Measurements from ENCODE around the gene BBS12. TPM values are rescaled to one million over a fixed set of nuclear protein-coding genes. Genes with fewer than 3 reads are reported as not detected.

The BBS12 gene
- total RNA-seq, 2 experiments from 2014 or later: 0.72 to 1.2 TPM

DNA sequence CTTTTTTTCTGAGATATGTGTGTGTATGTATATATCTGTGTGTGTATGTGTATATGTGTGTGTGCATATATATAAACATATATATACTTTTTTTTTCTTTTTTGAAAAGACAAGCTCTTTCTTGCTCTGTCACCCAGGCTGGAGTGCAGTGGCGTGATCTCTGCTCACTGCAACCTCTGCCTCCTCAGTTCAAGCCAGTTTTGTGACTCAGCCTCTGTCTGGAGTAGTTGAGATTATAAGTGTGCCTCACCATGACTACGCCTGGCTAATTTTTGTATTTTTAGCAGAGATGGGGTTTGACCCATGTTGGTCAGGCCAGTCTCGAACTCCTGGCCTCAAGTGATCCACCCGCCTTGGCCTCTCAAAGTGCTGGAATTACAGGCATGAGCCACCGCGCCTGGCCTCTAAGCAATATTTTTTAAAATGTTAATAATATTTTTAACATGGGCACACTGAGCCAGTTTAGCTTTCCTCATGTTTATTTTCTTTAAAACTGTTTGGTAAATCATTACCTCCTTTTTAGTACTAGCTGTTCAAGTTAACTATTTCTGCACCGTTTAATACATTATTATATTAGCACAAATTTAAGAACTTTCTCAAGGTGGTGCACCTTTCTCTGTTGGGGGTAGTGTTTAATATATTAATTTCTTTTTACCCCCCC is 33.3 kb downstream of the BBS12 start:
- H3K4me1 Mint-ChIP-seq: peaks cover 33% of the 10 kb centered on the region
- DNase-seq: no peak
- H3K4me3 Mint-ChIP-seq: no peak overlapping the region
- no peaks in the 10 kb centered on the region for H3K9me3 Mint-ChIP-seq
- H3K27me3 Mint-ChIP-seq: peaks cover 4% of the 10 kb centered on the region
- no peaks in the 10 kb centered on the region for H3K36me3 Mint-ChIP-seq
- no peak overlapping the region for H3K27ac Mint-ChIP-seq

DNA sequence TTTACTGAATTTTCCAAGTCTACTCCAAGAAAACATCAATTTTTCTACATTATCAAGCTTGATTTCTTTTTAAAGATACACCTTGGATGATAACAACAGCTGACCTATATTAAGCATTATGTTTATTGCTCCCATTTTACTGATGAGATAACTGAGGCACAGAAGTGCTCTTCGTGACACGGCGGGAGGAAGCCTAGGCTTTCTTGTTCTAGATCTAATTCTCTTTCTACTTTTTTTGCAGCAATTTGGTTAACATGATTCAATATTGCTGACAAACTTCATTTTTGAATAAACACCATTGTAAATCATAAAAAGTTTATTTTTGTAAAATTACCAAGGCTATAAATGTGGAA is 33.8 kb downstream of the BBS12 start:
- H3K27ac Mint-ChIP-seq: no peak overlapping the region
- peaks cover 33% of the 10 kb centered on the region for H3K4me1 Mint-ChIP-seq
- H3K27me3 Mint-ChIP-seq: peaks cover 4% of the 10 kb centered on the region
- H3K36me3 Mint-ChIP-seq: no peaks in the 10 kb centered on the region
- no peak for DNase-seq
- H3K4me3 Mint-ChIP-seq: no peak overlapping the region
- H3K9me3 Mint-ChIP-seq: no peaks in the 10 kb centered on the region

DNA sequence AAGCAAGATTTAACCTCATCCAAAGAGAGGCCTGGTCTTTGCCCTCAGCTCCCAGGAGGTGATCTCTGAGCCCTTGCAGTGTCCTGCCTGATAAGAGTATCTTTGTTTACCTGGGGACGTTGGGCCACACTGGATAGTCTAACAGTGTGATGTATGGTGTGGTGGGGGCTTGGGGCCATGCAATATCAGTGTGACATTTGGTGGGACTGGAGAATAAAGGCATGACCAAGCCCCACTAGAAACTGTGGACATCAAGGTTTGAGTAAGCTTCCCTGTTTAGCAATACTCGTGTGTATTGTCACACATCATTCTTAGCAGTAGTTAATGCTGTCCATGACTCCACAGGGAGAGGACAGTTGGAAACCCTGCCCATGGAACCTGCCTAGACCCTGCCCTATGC is 34.4 kb downstream of the BBS12 start:
- H3K27ac Mint-ChIP-seq: no peak overlapping the region
- H3K4me3 Mint-ChIP-seq: no peak overlapping the region
- no peaks in the 10 kb centered on the region for H3K9me3 Mint-ChIP-seq
- peaks cover 4% of the 10 kb centered on the region for H3K27me3 Mint-ChIP-seq
- no peaks in the 10 kb centered on the region for H3K36me3 Mint-ChIP-seq
- no peak for DNase-seq
- H3K4me1 Mint-ChIP-seq: peaks cover 32% of the 10 kb centered on the region

DNA sequence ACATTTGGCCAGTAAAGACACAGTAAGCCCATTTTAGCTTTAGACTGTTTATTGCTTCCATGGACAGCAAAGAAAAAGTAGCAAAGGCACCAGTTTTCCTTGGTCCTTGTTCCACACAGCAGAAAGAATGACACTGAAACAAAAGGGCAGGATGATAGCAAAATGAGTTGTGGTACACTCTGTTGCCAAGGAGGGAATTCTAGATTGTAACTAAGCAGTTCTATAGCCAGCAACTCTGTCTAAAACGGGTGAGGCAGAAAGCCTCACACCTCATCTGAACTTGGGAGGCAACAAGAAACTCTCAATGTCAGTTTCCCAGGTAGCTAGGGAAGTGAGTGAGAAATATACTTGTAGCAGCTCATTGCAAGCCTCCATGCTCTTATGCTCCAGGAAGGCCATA is 39.2 kb downstream of the BBS12 start:
- DNase-seq: no peak
- H3K4me1 Mint-ChIP-seq: no peaks in the 10 kb centered on the region
- no peaks in the 10 kb centered on the region for H3K27me3 Mint-ChIP-seq
- no peaks in the 10 kb centered on the region for H3K36me3 Mint-ChIP-seq
- H3K4me3 Mint-ChIP-seq: no peak overlapping the region
- no peaks in the 10 kb centered on the region for H3K9me3 Mint-ChIP-seq
- no peak overlapping the region for H3K27ac Mint-ChIP-seq

DNA sequence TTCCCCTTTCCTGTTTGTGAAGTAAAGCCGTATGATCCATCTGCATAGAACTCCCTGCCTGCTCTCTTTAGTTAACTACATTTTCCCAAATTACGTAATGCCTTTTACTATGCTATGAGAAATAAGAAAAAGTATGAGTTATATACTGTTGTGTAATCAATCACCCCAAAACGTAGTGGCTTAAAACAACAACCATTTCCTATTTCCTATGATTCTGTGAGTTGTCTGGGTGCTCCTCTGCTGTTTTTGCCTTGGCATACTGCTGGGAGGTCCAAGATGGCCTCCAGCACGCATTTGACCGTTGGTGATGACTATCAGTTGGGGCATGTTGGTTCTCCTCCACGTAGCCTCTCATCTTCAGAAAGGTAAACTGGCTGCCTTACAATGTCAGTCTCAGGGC is 39.8 kb downstream of the BBS12 start:
- H3K27ac Mint-ChIP-seq: no peak overlapping the region
- no peak for DNase-seq
- H3K4me1 Mint-ChIP-seq: no peaks in the 10 kb centered on the region
- no peaks in the 10 kb centered on the region for H3K9me3 Mint-ChIP-seq
- H3K27me3 Mint-ChIP-seq: no peaks in the 10 kb centered on the region
- no peak overlapping the region for H3K4me3 Mint-ChIP-seq
- no peaks in the 10 kb centered on the region for H3K36me3 Mint-ChIP-seq

DNA sequence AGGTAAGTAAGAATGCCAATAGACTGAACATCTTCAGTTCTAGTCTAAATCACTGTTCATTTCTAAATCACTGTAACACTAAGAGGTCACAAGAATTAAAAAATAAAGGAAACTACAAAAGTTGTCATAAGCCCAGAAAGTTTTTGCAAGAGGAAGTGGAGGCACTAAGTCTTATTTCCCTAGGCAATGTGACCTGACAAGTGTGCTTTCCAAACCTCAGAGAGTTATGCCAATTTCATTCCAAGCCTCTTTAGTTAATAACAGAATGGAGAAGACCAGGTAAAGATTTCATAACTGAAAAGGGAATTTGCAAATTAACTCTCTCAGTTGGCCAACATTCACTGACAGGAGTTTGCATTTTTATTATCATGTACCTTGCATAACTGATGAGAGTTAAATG is 40.5 kb downstream of the BBS12 start:
- Mint-ChIP-seq H3K27me3 (peaks cover 5% of the 10 kb centered on the region), H3K9me3 (no peaks in the 10 kb centered on the region), H3K4me3 (no peak overlapping the region), H3K4me1 (no peaks in the 10 kb centered on the region), H3K36me3 (no peaks in the 10 kb centered on the region), H3K27ac (no peak overlapping the region)
- DNase-seq: no peak

DNA sequence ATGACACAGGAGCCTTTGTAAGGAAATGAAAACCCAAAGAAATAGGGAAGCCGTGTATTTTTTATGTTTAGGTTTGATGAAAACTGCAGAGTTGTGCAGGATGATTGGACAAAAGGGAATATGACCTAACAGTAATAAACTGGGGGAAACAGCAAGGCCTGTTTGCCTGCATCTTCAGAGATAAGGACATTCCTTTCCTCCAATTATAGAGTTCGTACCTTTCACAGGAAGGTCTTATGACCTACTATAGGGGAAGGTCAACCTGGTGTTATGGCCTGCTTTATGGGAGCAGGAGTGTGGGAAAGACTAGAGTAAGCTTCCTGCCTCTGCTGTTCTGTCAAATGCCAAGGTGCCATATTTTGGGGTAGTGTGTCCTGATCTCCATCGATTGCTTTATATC is 42.5 kb downstream of the BBS12 start:
- DNase-seq: no peak
- Mint-ChIP-seq H3K9me3 (no peaks in the 10 kb centered on the region), H3K27me3 (peaks cover 5% of the 10 kb centered on the region), H3K4me1 (no peaks in the 10 kb centered on the region), H3K4me3 (no peak overlapping the region), H3K27ac (no peak overlapping the region), H3K36me3 (no peaks in the 10 kb centered on the region)

DNA sequence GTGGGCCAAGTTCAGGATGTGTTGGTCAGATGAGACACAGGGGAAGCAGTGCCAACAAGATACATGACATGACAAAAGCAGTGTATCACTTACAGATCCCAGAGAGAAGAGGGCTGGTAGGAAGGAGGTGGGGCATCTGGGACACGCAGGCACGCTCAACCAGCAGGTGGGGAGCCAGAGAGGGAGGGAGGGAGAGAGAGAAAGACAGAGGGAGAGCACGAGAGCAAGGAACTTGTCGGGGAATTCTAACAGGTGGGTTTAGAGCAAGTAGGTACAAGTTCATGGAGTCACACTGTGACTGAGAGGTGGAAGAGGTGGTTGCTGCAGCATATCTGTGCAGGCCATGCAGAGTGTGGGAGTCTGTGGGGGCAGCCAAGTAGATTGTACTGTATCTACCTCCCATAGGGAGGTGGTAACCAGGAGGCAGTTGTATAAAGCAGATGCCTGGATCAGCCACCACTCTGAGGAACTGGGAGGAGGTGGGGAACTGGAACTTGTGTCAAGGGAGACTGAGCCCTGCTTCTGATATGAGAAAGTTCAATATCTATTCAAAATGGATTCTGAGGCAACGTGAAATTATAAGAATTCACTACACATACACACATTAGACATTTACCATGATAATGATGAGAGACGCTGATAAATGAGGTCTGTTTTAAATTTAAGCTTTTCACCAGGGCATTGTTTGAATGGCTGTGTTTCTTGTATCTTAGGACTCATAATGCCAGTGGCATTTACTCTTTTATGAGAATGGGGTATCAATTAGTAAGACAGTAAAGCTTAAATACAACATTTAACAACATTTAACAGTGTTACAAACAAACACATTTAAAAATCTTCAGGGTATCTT is 43.7 kb downstream of the BBS12 start:
- no peaks in the 10 kb centered on the region for H3K4me1 Mint-ChIP-seq
- no peaks in the 10 kb centered on the region for H3K9me3 Mint-ChIP-seq
- H3K27me3 Mint-ChIP-seq: peaks cover 9% of the 10 kb centered on the region
- no peak for DNase-seq
- no peaks in the 10 kb centered on the region for H3K36me3 Mint-ChIP-seq
- no peak overlapping the region for H3K4me3 Mint-ChIP-seq
- no peak overlapping the region for H3K27ac Mint-ChIP-seq

DNA sequence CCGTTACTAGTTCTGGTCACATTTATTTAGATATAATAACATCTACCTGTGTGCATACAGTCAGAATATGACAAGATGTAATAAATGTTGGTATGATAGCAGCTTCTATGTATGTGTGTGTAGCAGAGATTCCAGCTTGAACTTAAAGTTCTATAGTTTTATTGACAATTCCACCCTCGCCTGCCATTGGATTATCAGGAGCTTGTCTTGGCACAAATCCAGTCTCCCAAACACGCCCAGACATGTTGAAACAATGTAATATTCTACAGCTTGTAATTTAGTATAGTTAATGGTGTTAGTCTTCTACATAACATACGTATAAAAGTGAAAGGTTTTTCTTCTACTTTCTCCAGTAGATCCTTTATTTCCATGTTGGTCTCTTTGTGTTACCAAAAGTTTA is 44.4 kb downstream of the BBS12 start:
- H3K36me3 Mint-ChIP-seq: no peaks in the 10 kb centered on the region
- DNase-seq: no peak
- no peaks in the 10 kb centered on the region for H3K9me3 Mint-ChIP-seq
- no peaks in the 10 kb centered on the region for H3K4me1 Mint-ChIP-seq
- H3K27me3 Mint-ChIP-seq: peaks cover 12% of the 10 kb centered on the region
- H3K27ac Mint-ChIP-seq: no peak overlapping the region
- no peak overlapping the region for H3K4me3 Mint-ChIP-seq

DNA sequence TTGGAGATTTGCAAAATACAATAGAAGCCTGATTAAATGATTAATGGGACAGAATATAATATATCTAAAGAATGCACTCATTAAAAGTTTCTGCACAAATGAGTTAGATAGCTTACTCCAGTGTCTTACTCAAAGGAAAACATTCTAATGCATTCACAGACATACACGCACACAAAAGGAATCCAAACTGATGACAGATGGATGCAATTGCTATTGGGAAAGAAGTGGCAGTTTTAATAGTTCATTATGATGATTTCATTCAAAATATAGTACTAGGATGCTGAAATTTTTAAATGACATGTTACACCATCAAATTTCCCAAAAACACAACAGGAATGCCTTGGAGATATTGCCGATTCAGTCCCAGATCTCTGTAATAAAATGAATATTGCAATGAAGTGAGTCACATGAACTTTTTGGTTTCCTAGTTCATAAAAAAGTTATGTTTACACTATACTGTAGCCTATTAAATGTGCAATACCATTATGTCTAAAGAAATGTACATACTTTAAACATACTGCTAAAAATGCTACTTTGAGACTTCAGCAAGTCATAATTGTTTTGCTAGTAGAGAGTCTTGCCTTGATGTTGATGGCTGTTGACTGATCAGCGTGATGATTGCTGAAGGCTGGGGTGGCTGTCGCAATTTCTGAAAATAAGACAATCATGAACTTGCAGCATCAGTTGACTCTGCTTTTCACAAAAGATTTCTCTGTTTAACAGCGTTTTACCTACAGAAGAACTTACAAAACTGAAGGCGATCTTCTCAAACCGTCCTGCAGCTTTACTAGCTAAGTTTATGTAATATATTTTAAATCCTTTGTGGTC is 45.6 kb downstream of the BBS12 start:
- no peaks in the 10 kb centered on the region for H3K9me3 Mint-ChIP-seq
- no peaks in the 10 kb centered on the region for H3K4me1 Mint-ChIP-seq
- H3K27me3 Mint-ChIP-seq: peaks cover 24% of the 10 kb centered on the region
- no peak for DNase-seq
- no peaks in the 10 kb centered on the region for H3K36me3 Mint-ChIP-seq
- no peak overlapping the region for H3K4me3 Mint-ChIP-seq
- H3K27ac Mint-ChIP-seq: no peak overlapping the region

DNA sequence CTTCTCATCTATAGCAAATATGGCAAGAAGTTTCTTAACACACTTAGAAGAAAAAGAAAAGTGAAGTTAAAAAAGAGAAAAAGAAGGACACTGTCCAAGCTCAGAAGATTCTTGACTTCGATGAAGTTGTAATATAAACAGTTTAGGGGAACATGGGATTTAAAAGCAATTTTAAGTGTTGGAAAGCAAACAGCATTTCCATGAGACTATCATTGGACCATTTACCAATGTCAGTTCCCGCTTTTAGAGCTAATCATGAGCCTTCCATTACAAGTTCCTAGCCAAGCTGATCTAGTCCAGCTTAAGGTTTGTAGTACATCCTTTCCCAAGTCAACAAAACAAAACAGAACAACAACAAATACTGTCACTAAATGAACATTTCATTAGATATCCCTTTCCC is 49.0 kb downstream of the BBS12 start:
- no peak for DNase-seq
- no peaks in the 10 kb centered on the region for H3K36me3 Mint-ChIP-seq
- H3K4me1 Mint-ChIP-seq: peaks cover 16% of the 10 kb centered on the region
- H3K4me3 Mint-ChIP-seq: no peak overlapping the region
- H3K9me3 Mint-ChIP-seq: peaks cover 2% of the 10 kb centered on the region
- H3K27me3 Mint-ChIP-seq: peaks cover 30% of the 10 kb centered on the region
- H3K27ac Mint-ChIP-seq: no peak overlapping the region

DNA sequence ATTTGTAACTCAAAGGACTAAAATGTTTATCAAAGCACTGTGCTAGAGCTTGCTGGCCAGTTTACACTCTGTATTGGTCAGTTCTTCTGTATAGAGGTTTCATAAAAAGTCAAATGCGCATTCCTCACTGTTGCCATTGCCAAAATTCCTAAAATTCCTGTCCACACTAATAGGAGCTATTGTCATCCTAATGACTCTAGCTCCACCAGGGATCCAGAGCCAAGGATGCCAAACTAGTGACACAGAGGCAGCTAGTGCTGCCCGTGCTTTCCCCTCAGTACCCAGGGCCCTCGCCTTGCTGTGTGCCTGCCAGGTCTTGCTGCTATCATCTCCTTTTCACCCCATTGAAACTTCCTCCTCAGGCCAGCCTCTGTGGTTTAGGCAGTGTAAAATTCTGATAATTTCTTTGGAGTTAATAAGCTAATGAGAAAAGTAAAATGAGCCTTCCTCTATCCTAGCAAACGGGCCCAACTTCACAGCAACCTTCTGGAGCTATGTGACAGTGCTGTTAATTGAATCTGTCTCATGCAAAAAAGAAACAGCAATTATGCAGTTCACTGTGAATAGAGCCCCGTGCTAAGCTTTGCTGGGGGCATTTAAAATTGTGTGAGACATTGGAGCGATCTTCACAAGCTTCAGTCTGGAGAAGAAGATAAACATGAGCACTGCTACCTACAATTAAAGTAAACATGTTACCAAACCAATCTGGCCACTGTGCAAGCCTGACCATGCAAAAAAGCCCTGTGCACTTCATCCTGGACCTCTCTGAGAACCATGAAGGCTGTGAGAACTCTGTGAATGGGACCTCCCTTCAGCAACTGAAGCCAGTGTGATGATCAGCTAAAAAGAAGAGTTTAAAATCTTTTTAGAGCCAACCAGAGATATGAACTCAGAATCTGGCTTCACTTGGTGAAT is 51.1 kb downstream of the BBS12 start:
- no peak overlapping the region for H3K27ac Mint-ChIP-seq
- H3K4me3 Mint-ChIP-seq: no peak overlapping the region
- H3K4me1 Mint-ChIP-seq: peaks cover 16% of the 10 kb centered on the region
- peaks cover 2% of the 10 kb centered on the region for H3K9me3 Mint-ChIP-seq
- H3K36me3 Mint-ChIP-seq: no peaks in the 10 kb centered on the region
- peaks cover 25% of the 10 kb centered on the region for H3K27me3 Mint-ChIP-seq
- no peak for DNase-seq

DNA sequence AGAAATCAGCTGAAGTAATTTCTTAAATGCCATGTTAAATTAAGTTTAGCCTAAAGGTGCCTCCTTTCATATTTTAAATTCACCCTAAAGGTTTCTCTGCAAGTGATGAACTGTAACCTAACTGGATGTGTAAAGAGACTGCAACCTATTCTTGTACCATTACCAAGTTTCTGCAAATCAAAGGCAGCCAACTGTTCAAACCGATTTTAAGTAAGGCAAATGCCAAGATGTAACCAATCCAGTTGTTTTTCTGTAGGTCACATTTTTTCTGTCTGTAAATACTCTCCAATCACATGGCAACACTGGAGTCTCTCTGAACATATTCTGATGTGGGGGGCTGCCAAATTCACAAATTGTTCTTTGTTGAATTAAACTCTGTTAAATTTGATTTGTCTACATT is 51.8 kb downstream of the BBS12 start:
- H3K27me3 Mint-ChIP-seq: peaks cover 25% of the 10 kb centered on the region
- peaks cover 2% of the 10 kb centered on the region for H3K9me3 Mint-ChIP-seq
- no peak overlapping the region for H3K27ac Mint-ChIP-seq
- no peaks in the 10 kb centered on the region for H3K36me3 Mint-ChIP-seq
- no peak overlapping the region for H3K4me3 Mint-ChIP-seq
- peaks cover 16% of the 10 kb centered on the region for H3K4me1 Mint-ChIP-seq
- DNase-seq: no peak

DNA sequence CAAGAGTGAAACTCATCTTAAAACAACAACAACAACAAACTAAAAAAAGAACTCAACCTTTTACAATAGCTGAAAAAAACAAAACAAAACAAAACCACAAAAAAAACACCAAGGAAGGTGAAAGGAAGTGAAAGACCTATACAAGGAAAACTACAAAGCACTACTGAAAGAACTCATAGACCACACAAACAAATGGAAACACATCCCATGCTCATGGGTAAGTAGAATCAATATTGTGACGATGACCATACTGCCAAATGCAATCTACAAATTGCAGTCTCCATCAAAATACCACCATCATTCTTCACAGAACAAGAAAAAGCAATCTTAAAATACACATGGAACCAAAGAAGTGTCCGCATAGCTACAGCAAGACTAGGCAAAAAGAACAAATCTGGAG is 52.6 kb downstream of the BBS12 start:
- no peak for DNase-seq
- Mint-ChIP-seq H3K27ac (no peak overlapping the region), H3K4me3 (no peak overlapping the region), H3K36me3 (no peaks in the 10 kb centered on the region), H3K9me3 (peaks cover 2% of the 10 kb centered on the region), H3K27me3 (peaks cover 25% of the 10 kb centered on the region), H3K4me1 (peaks cover 16% of the 10 kb centered on the region)

All from activated naive CD8-positive, alpha-beta T cell treated with anti-CD3 and anti-CD28 coated beads for 36 hours (primary cell).